HCT116 (cell line): Measurements from ENCODE around the gene TTLL11. TPM values are rescaled to one million over a fixed set of nuclear protein-coding genes. Genes with fewer than 3 reads are reported as not detected.

Experiments used
- ATAC-seq: fragments of 200-7000 bp; cut with Tn5 transposase; 2 replicates; pipeline ENCODE4 v1.9.1; 2020; ENCODE audit warnings: mild to moderate bottlenecking, moderate library complexity
- BruUV-seq: library from RNA; stranded (reverse); fragments of 400-500 nt; replicated peaks from 2 replicates; lab custom pipeline; 2021; lab: Mats Ljungman, UMichigan
- CTCF ChIA-PET: fragments of 300-600 bp; sonication (Branson Sonifier 250); formaldehyde crosslinking; loops from one replicate; lab custom pipeline; 2021; ENCODE audit warnings: antibody characterized with exemption; lab: Charles Lee
- POLR2A ChIA-PET: fragments of 300-600, 350-600 bp; sonication (Branson Sonifier 250); formaldehyde crosslinking; loops from one replicate; lab custom pipeline; 2021; ENCODE audit warnings: antibody characterized with exemption; lab: Charles Lee
- RAD21 ChIA-PET, 2 experiments: fragments of 300-600 bp; sonication (Branson Sonifier 250); formaldehyde crosslinking; loops; one replicate each; lab custom pipeline; 2023; ENCODE audit warnings: low total read pairs in 2 of 2; ENCODE audit not compliant: uncharacterized antibody in 2 of 2, unreplicated experiment in 2 of 2, low non-redundant PET in 1 of 2; lab: Charles Lee
- DNase-seq: peaks from one replicate; pipeline ENCODE4 v3.0.0-alpha.2; 2010; ENCODE audit warnings: low read depth, low spot score
- H2AFZ ChIP-seq: fragments of 200-600 bp; shearing (Covaris generic), sonication (generic); 2 replicates; pipeline ENCODE4 v1.6.1; 2017; ENCODE audit warnings: low read depth, mixed run types, mixed read lengths, antibody characterized with exemption, low read length; ENCODE audit not compliant: poor library complexity, severe bottlenecking
- H3K27ac ChIP-seq: 2 replicates; pipeline ENCODE4 v1.5.1; 2012; ENCODE audit warnings: low read depth, low read length
- H3K27me3 ChIP-seq: fragments of 200-600 bp; sonication (generic); 2 replicates; pipeline ENCODE4 v1.6.1; 2016; ENCODE audit warnings: mixed run types, low read length, mixed read lengths; ENCODE audit not compliant: insufficient read depth
- H3K36me3 ChIP-seq, 2 experiments: fragments of 200-500 bp in 1 of 2; fragments of 200-600 bp in 1 of 2; sonication (Bioruptor generic) in 1 of 2; sonication (generic) in 1 of 2; 2 replicates each; pipeline versions ENCODE4 v1.5.1 to v1.6.1; 2014 to 2016; ENCODE audit warnings: low read length in 2 of 2, inconsistent platforms in 1 of 2, mixed read lengths in 1 of 2, mixed run types in 1 of 2; ENCODE audit not compliant: insufficient read depth in 2 of 2, control insufficient read depth in 1 of 2
- H3K4me1 ChIP-seq, 2 experiments: fragments of 200-600 bp in 1 of 2; sonication (generic) in 1 of 2; 2 replicates each; pipeline versions ENCODE4 v1.5.1 to v1.6.1; 2012 to 2017; ENCODE audit warnings: low read length in 2 of 2, inconsistent platforms in 1 of 2, mild to moderate bottlenecking in 1 of 2, mixed read lengths in 1 of 2, mixed run types in 1 of 2, moderate library complexity in 1 of 2; ENCODE audit not compliant: insufficient read depth in 2 of 2, control insufficient read depth in 1 of 2
- H3K4me2 ChIP-seq: fragments of 200-600 bp; sonication (generic); 2 replicates; pipeline ENCODE4 v1.6.1; 2017; ENCODE audit warnings: mixed run types, low read length, mixed read lengths
- H3K4me3 ChIP-seq, 2 experiments: fragments of 200-600 bp in 1 of 2; sonication (generic) in 1 of 2; replicated peaks in 1 of 2; 2 replicates each; pipeline ENCODE4 v1.5.1; 2011 to 2016; ENCODE audit warnings: low read length in 2 of 2, control low read depth in 1 of 2, low read depth in 1 of 2, mild to moderate bottlenecking in 1 of 2, mixed read lengths in 1 of 2, mixed run types in 1 of 2
- H3K79me2 ChIP-seq: fragments of 200-600 bp; sonication (generic); 2 replicates; pipeline ENCODE4 v1.6.1; 2017; ENCODE audit warnings: mild to moderate bottlenecking, mixed run types, low read length, moderate library complexity, mixed read lengths; ENCODE audit not compliant: insufficient read depth
- H3K9ac ChIP-seq: fragments of 200-600 bp; sonication (generic); 2 replicates; pipeline ENCODE4 v1.6.1; 2016; ENCODE audit warnings: low read length, mixed read lengths
- H3K9me2 ChIP-seq: fragments of 200-600 bp; sonication (generic), shearing (Covaris generic); 2 replicates; pipeline ENCODE4 v1.6.1; 2017; ENCODE audit warnings: mixed run types, mild to moderate bottlenecking, moderate library complexity; ENCODE audit not compliant: insufficient read depth
- H3K9me3 ChIP-seq, 2 experiments: fragments of 200-500 bp in 1 of 2; fragments of 200-600 bp in 1 of 2; sonication (Bioruptor generic) in 1 of 2; sonication (generic) in 1 of 2; 2 replicates each; pipeline ENCODE4 v1.6.1; 2014 to 2017; ENCODE audit warnings: low read length in 2 of 2, mixed read lengths in 2 of 2, inconsistent platforms in 1 of 2, low read depth in 1 of 2, mild to moderate bottlenecking in 1 of 2, mixed run types in 1 of 2, moderate library complexity in 1 of 2; ENCODE audit not compliant: control insufficient read depth in 1 of 2, insufficient read depth in 1 of 2
- H4K20me1 ChIP-seq: fragments of 200-600 bp; sonication (generic), shearing (Covaris generic); 2 replicates; pipeline ENCODE4 v1.6.1; 2017; ENCODE audit warnings: mixed run types, mild to moderate bottlenecking, moderate library complexity; ENCODE audit not compliant: insufficient read depth
- CBX3 ChIP-seq: IDR thresholded peaks from 2 replicates; pipeline ENCODE4 v1.6.1; 2012; ENCODE audit warnings: low read depth
- CEBPB ChIP-seq: IDR thresholded peaks from 2 replicates; pipeline ENCODE4 v1.6.1; 2012; ENCODE audit warnings: low read depth
- JUND ChIP-seq: IDR thresholded peaks from 2 replicates; pipeline ENCODE4 v1.6.1; 2012
- MAX ChIP-seq: IDR thresholded peaks from 2 replicates; pipeline ENCODE4 v1.6.1; 2012
- POLR2A ChIP-seq: IDR thresholded peaks from 2 replicates; pipeline ENCODE4 v1.7.0; 2011; ENCODE audit warnings: borderline replicate concordance; ENCODE audit not compliant: insufficient read depth, insufficient read length; ENCODE audit errors: extremely low read depth
- POLR2AphosphoS5 ChIP-seq: IDR thresholded peaks from 2 replicates; pipeline ENCODE4 v1.6.1; 2011; ENCODE audit warnings: mild to moderate bottlenecking, low read depth, low read length, moderate library complexity
- SIN3A ChIP-seq: IDR thresholded peaks from 2 replicates; pipeline ENCODE4 v1.6.1; 2012; ENCODE audit warnings: low read depth
- SRF ChIP-seq: IDR thresholded peaks from 2 replicates; pipeline ENCODE4 v1.6.1; 2012; ENCODE audit warnings: low read depth
- TCF7L2 ChIP-seq: IDR thresholded peaks from 2 replicates; pipeline ENCODE4 v1.7.0; 2011; ENCODE audit warnings: borderline replicate concordance, inconsistent platforms; ENCODE audit not compliant: insufficient read depth, insufficient read length; ENCODE audit errors: extremely low read depth
- YY1 ChIP-seq: IDR thresholded peaks from 2 replicates; pipeline ENCODE4 v1.6.1; 2011; ENCODE audit warnings: low read length, low read depth, moderate library complexity, mild to moderate bottlenecking; ENCODE audit not compliant: insufficient replicate concordance; ENCODE audit errors: extremely low read depth
- ZBTB33 ChIP-seq: IDR thresholded peaks from 2 replicates; pipeline ENCODE4 v1.6.1; 2011; ENCODE audit warnings: mild to moderate bottlenecking, low read length, moderate library complexity; ENCODE audit not compliant: insufficient replicate concordance; ENCODE audit errors: extremely low read depth
- intact Hi-C: fragments of 100-400 bp; cut with micrococcal nuclease; formaldehyde crosslinking; loops from 2 replicates; pipeline ENCODE4 v1.10.0; 2022
- total RNA-seq: library from RNA; stranded (reverse); gene quantifications from one replicate; pipeline ENCODE4 v1.2.1, GENCODE V29; 2021; ENCODE audit not compliant: unreplicated experiment
- TF ChIP-seq, protein P1 (sequence below): IDR thresholded peaks from 2 replicates; pipeline ENCODE4 v1.6.1; 2012

TTLL11 gene
- total RNA-seq, 1 experiment from 2014 or later = 2.2 TPM

GRCh38 chr9:122029898-122030297 lies 63.2 kb downstream of the TTLL11 start:
- H3K79me2 ChIP-seq = no peaks in the 10 kb centered on the region
- H3K9me3 ChIP-seq = no peaks in the 10 kb centered on the region
- H3K4me1 ChIP-seq = no peaks in the 10 kb centered on the region
- ChIA-PET RAD21 (no interaction called here), CTCF (no interaction called here), POLR2A (no interaction called here)
- no peak for TF ChIP-seq MAX
- no peak for TF ChIP-seq SRF
- no peak for TF ChIP-seq POLR2A
- TF ChIP-seq SIN3A = no peak
- TF ChIP-seq YY1 = no peak
- TF ChIP-seq CBX3 = no peak
- no peak for TF ChIP-seq TCF7L2
- TF ChIP-seq POLR2AphosphoS5 = no peak
- no peak for TF ChIP-seq ZBTB33
- no peak for TF ChIP-seq JUND
- no peak for TF ChIP-seq CEBPB
- TF ChIP-seq, protein P1, sequence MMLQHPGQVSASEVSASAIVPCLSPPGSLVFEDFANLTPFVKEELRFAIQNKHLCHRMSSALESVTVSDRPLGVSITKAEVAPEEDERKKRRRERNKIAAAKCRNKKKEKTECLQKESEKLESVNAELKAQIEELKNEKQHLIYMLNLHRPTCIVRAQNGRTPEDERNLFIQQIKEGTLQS = no peak
- no peak overlapping the region for H2AFZ ChIP-seq
- no peaks in the 10 kb centered on the region for H3K27me3 ChIP-seq
- H3K9me2 ChIP-seq = no peaks in the 10 kb centered on the region
- BruUV-seq = no TSS peak
- H3K4me2 ChIP-seq = no peak overlapping the region
- no peak for ATAC-seq
- H3K36me3 ChIP-seq = no peaks in the 10 kb centered on the region
- DNase-seq = no peak
- H3K9ac ChIP-seq = no peak overlapping the region
- no peaks in the 10 kb centered on the region for H4K20me1 ChIP-seq
- H3K4me3 ChIP-seq = no peak overlapping the region
- intact Hi-C loops = no loop called here
- no peak overlapping the region for H3K27ac ChIP-seq
